Progenitor cell of endocrine pancreas (in vitro differentiated cells): ENCODE results near the gene FAIM2. TPM values are rescaled to one million over a fixed set of nuclear protein-coding genes. Genes with fewer than 3 reads are reported as not detected.

Experiments
- DNase-seq: peaks from one replicate; pipeline ENCODE4 v3.0.0; 2021; ENCODE audit warnings: low spot score; ENCODE audit not compliant: unreplicated experiment
- H3K27ac Mint-ChIP-seq: 2 replicates; pipeline ENCODE4 v1.8.0; 2021; ENCODE audit warnings: mild to moderate bottlenecking, moderate library complexity, mixed read lengths
- H3K27me3 Mint-ChIP-seq: 2 replicates; pipeline ENCODE4 v1.8.0; 2021; ENCODE audit warnings: mixed read lengths
- H3K36me3 Mint-ChIP-seq: 2 replicates; pipeline ENCODE4 v1.8.0; 2022; ENCODE audit warnings: mixed read lengths; ENCODE audit not compliant: insufficient read depth
- H3K4me1 Mint-ChIP-seq: 2 replicates; pipeline ENCODE4 v1.8.0; 2021; ENCODE audit warnings: low read depth, mixed read lengths
- H3K4me3 Mint-ChIP-seq: 2 replicates; pipeline ENCODE4 v1.8.0; 2021; ENCODE audit warnings: low read depth, mild to moderate bottlenecking, moderate library complexity, mixed read lengths
- H3K9me3 Mint-ChIP-seq: 2 replicates; pipeline ENCODE4 v1.8.0; 2021; ENCODE audit warnings: low read depth, mixed read lengths
- total RNA-seq: library from RNA; stranded (reverse); gene quantifications from 2 replicates; pipeline ENCODE4 v1.2.1, GENCODE V29; 2021
- TF ChIP-seq, protein P1 (sequence below): fragments of 200-600 bp; sonication (generic); IDR thresholded peaks from one replicate; pipeline ENCODE4 v1.5.0; 2021; ENCODE audit warnings: antibody characterized with exemption, mild to moderate bottlenecking; ENCODE audit not compliant: unreplicated experiment

FAIM2 gene
- total RNA-seq, 1 donor from 2014 or later = not detected

GRCh38 chr12:49891012-49891411, 12.7 kb downstream of the FAIM2 start:
- Mint-ChIP-seq H3K4me1 (peaks cover 16% of the 10 kb centered on the region), H3K4me3 (no peak overlapping the region), H3K27ac (no peak overlapping the region), H3K27me3 (peaks cover 23% of the 10 kb centered on the region), H3K9me3 (no peaks in the 10 kb centered on the region), H3K36me3 (no peaks in the 10 kb centered on the region)
- DNase-seq = no peak
- TF ChIP-seq, protein P1, sequence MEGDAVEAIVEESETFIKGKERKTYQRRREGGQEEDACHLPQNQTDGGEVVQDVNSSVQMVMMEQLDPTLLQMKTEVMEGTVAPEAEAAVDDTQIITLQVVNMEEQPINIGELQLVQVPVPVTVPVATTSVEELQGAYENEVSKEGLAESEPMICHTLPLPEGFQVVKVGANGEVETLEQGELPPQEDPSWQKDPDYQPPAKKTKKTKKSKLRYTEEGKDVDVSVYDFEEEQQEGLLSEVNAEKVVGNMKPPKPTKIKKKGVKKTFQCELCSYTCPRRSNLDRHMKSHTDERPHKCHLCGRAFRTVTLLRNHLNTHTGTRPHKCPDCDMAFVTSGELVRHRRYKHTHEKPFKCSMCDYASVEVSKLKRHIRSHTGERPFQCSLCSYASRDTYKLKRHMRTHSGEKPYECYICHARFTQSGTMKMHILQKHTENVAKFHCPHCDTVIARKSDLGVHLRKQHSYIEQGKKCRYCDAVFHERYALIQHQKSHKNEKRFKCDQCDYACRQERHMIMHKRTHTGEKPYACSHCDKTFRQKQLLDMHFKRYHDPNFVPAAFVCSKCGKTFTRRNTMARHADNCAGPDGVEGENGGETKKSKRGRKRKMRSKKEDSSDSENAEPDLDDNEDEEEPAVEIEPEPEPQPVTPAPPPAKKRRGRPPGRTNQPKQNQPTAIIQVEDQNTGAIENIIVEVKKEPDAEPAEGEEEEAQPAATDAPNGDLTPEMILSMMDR = no peak

- DNase-seq = no peak
- no peak overlapping the region for H3K27ac Mint-ChIP-seq
- H3K36me3 Mint-ChIP-seq = no peaks in the 10 kb centered on the region
- TF ChIP-seq, protein P1 = no peak
- H3K27me3 Mint-ChIP-seq = peaks cover 28% of the 10 kb centered on the region
- no peak overlapping the region for H3K4me3 Mint-ChIP-seq
- no peaks in the 10 kb centered on the region for H3K9me3 Mint-ChIP-seq
- H3K4me1 Mint-ChIP-seq = peaks cover 22% of the 10 kb centered on the region
Observed at GRCh38 chr12:49890096-49890461, 13.6 kb downstream of the FAIM2 start.

- Mint-ChIP-seq H3K27ac (no peak overlapping the region), H3K4me3 (no peak overlapping the region), H3K36me3 (no peaks in the 10 kb centered on the region), H3K9me3 (no peaks in the 10 kb centered on the region), H3K27me3 (peaks cover 28% of the 10 kb centered on the region), H3K4me1 (peaks cover 21% of the 10 kb centered on the region)
- no peak for DNase-seq
- TF ChIP-seq, protein P1 = no peak
Observed at GRCh38 chr12:49889361-49890095, 14.2 kb downstream of the FAIM2 start.

DNA sequence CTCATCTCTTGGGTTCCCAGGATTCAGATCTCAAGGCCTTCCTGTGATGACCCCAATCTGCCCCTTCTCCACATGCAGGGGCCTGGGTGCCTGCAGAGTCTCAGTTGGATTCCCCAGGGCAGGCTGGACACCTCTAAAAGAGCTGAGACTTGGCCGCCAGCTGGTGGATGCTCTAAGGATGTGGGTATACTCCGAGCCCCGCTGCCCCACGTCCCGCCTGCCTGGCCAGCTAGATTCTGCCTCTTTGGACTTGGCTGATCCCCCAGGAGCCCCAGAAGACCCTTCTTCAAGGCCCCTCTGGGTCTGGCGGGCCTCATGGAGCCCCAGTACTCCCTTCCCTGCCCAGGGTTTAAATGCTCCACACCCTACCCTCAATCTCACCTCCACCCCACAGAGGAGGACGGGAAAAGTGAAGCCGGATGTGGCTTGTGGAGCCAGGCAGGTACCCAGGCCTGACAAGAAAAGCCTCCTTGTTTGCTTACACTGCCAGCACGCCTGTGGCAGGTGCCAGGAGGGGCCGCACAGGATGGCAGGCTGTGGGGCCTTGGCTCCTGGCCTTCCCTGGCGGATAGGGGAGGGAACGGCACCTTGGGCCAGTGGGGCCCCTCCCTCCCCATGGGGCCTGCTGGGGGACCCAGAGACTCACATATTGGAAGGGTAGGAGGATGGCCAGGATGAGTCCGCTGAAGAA, 15.1 kb downstream of the FAIM2 start:
- Mint-ChIP-seq H3K4me3 (no peak overlapping the region), H3K36me3 (no peaks in the 10 kb centered on the region), H3K9me3 (no peaks in the 10 kb centered on the region), H3K4me1 (peaks cover 19% of the 10 kb centered on the region), H3K27ac (no peak overlapping the region), H3K27me3 (peaks cover 34% of the 10 kb centered on the region)
- DNase-seq = no peak
- TF ChIP-seq, protein P1 = no peak

DNA sequence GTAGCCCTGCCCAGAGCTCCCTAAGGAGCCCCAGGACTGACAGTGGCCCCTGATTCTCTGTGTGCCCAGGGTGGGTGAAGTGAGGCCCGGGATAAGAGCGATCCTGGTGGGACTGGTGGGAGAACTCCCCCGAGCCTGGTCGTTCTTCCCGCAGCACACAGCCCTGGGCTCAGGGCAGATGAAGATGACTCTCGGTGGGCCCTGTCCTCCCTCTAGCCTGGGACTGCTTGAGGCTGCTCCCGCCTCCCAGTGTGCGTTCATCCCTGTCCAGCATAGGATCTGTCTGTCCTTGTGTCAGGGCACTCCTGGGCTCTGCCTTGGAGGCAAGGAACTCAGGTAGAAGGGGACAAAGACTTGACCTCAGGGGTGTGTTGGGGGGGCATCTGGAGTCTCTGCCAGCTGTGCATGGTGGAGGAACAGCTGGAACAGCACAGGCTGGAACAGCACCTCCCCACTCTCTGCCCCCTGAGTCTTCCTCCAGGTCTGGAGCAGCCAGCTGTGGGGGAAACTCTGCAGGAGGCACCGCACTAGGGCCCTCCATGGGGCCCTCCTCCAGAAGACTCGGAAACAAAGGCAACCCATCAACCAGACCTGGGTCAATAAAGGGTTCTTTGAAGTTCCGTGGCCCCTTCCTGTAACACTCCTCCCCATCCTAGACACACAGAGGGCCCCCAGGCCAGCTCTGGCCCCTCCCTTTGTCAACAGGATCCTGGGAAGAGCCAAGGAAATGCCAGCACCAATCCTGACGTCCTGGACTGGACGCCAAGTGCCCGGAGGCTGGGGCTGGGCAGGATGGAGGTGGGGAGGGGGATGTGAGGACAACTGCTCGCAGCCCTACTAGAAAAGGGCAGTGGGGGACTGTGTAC, 15.9 kb downstream of the FAIM2 start:
- peaks cover 40% of the 10 kb centered on the region for H3K27me3 Mint-ChIP-seq
- no peak overlapping the region for H3K4me3 Mint-ChIP-seq

More for the DNA sequence above, 15.9 kb downstream of the FAIM2 start:
- H3K36me3 Mint-ChIP-seq = no peaks in the 10 kb centered on the region
- TF ChIP-seq, protein P1 = no peak
- H3K27ac Mint-ChIP-seq = no peak overlapping the region
- no peak for DNase-seq
- H3K4me1 Mint-ChIP-seq = peaks cover 23% of the 10 kb centered on the region
- H3K9me3 Mint-ChIP-seq = no peaks in the 10 kb centered on the region
